Subcutaneous abdominal adipose tissue (tissue), 5 donors: Measurements from ENCODE around the gene ASB18.

Experiments
- H3K27ac ChIP-seq: one replicate; pipeline ENCODE4 v1.7.0; 2013; ENCODE audit warnings: low read depth, mild to moderate bottlenecking, inconsistent platforms, low read length, moderate library complexity
- H3K27me3 ChIP-seq, 5 donors: one replicate each; pipeline ENCODE4 v1.7.0; 2013; ENCODE audit warnings: low read length in 5 of 5, inconsistent platforms in 1 of 5; ENCODE audit not compliant: control insufficient read depth in 5 of 5, insufficient read depth in 4 of 5
- H3K36me3 ChIP-seq, 5 donors: one replicate each; pipeline ENCODE4 v1.7.0; 2013; ENCODE audit warnings: low read length in 5 of 5; ENCODE audit not compliant: control insufficient read depth in 5 of 5, insufficient read depth in 5 of 5
- H3K4me1 ChIP-seq, 5 donors: one replicate each; pipeline ENCODE4 v1.7.0; 2013; ENCODE audit warnings: low read length in 5 of 5, mild to moderate bottlenecking in 3 of 5, moderate library complexity in 1 of 5; ENCODE audit not compliant: control insufficient read depth in 5 of 5, insufficient read depth in 5 of 5
- H3K4me3 ChIP-seq, 5 donors: one replicate each; pipeline ENCODE4 v1.7.0; 2013; ENCODE audit warnings: low read length in 5 of 5, low read depth in 1 of 5
- H3K9ac ChIP-seq, 5 donors: one replicate each; pipeline ENCODE4 v1.7.0; 2013; ENCODE audit warnings: low read length in 5 of 5, mild to moderate bottlenecking in 4 of 5, moderate library complexity in 3 of 5
- H3K9me3 ChIP-seq, 5 donors: one replicate each; pipeline ENCODE4 v1.7.0; 2013; ENCODE audit warnings: low read length in 5 of 5; ENCODE audit not compliant: control insufficient read depth in 5 of 5
- donor health status: healthy.
- donor health status: healthy.
- donor health status: healthy.
- donor health status: healthy.
- donor health status: healthy.

Gene ASB18

DNA sequence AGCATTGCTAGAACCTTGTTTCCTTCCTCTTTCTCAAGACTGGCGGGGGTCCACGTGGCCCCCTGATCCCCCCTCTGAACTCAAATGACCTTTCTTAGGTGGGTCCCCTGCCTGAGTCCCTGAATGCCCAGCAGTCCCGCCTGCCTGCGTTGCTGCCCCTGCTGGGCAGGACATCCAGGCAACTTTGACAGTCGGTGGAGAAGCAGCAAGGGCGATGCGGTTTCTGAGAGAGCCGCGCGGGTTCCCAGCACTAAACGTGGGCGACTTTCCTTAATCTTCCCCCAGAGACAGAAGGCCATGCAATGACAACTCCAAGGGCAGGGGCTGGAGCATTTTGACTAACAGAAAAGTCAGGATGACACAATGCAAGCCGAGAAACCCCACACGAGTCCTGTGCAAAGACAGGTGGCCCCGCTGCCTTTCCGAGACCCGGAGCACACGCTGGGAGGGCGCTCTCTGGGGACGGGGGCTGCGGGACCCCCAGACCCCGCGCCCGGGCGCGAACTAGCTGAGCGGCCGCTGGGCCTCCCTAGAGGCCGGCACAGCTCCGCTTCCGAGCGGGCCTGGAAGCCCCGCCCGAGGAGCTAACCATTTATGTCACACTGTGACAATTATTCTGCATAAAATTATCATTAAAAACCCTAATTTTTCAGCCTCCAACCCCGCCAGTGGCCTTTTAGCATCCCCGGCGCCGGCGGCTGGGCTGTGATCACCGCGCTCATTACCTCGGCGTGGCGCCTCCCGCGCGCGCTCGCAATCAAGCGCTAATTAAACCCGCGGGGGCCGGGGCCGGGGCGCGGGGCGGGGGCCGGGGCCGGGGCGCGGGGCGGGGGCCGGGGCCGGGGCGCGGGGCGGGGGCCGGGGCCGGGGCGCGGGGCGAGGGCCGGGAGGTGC is 27.4 kb downstream of the ASB18 start:
- no peaks in the 10 kb centered on the region for H3K36me3 ChIP-seq
- H3K9me3 ChIP-seq, result peaks cover 0 to 14% (median 6%) of the 10 kb centered on the region in 5 donors
- no peak overlapping the region for H3K9ac ChIP-seq
- no peak overlapping the region for H3K4me3 ChIP-seq
- H3K4me1 ChIP-seq, result peaks cover 0 to 9% (median 7%) of the 10 kb centered on the region in 5 donors
- no peak overlapping the region for H3K27ac ChIP-seq
- peaks cover 24 to 57% (median 56%) of the 10 kb centered on the region in 5 donors for H3K27me3 ChIP-seq

DNA sequence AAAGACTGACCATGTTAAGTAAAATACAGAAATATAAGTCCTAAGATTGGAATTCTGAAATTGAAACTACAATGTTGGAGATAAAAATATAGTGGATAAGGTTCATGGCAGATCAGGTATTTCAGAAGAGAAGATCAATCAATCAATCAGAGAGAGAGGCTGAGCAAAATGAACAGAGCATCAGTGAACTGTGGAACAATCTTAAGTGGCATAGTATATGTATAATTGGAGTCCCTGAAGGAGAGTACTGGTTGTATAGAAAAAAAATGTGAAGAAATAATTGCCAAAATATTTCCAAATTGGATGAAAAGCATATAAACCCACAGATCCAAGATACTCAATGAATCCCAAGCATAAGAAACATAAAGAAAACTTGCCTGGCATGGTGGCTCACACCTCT is 35.0 kb downstream of the ASB18 start:
- H3K36me3 ChIP-seq, result no peaks in the 10 kb centered on the region
- no peak overlapping the region for H3K9ac ChIP-seq
- H3K27ac ChIP-seq, result no peak overlapping the region
- no peaks in the 10 kb centered on the region for H3K4me1 ChIP-seq
- peaks cover 0 to 4% (median 3%) of the 10 kb centered on the region in 5 donors for H3K27me3 ChIP-seq
- H3K4me3 ChIP-seq, result no peak overlapping the region
- peaks cover 21 to 55% (median 32%) of the 10 kb centered on the region in 5 donors for H3K9me3 ChIP-seq

DNA sequence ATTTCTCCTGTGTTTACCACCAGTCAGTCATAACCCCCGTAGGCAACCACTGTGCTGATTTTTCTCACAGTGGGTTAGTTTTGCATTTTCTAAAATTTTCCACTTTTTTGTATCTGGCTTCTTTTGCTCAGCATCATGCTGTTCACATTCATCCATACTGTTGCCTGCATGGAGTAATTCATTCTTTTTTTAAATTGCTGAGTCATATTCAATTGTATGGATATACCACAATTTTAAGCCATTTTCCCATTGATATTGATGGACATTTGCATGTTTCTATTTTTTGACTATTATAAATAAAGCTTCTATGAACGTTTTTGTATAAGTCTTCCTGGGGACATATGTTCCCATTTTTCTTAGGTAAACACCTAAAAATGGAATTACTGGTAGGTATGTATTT is 40.5 kb downstream of the ASB18 start:
- Histone ChIP-seq H3K27me3 (peaks cover 0 to 4% (median 0%) of the 10 kb centered on the region in 5 donors), H3K9ac (no peak overlapping the region), H3K4me1 (no peaks in the 10 kb centered on the region), H3K27ac (no peak overlapping the region), H3K36me3 (no peaks in the 10 kb centered on the region), H3K4me3 (no peak overlapping the region), H3K9me3 (peaks cover 4 to 29% (median 25%) of the 10 kb centered on the region in 5 donors)

GRCh38 chr2:236221798-236222197 is 42.4 kb downstream of the ASB18 start:
- peaks cover 0 to 5% (median under 1%) of the 10 kb centered on the region in 5 donors for H3K27me3 ChIP-seq
- no peak overlapping the region for H3K9ac ChIP-seq
- peaks cover 0 to 21% (median 14%) of the 10 kb centered on the region in 5 donors for H3K9me3 ChIP-seq
- H3K4me1 ChIP-seq, result no peaks in the 10 kb centered on the region
- no peaks in the 10 kb centered on the region for H3K36me3 ChIP-seq
- no peak overlapping the region for H3K27ac ChIP-seq
- no peak overlapping the region for H3K4me3 ChIP-seq

GRCh38 chr2:236219411-236219810 is 44.8 kb downstream of the ASB18 start:
- H3K27me3 ChIP-seq, result peaks cover 3 to 23% (median 17%) of the 10 kb centered on the region in 5 donors
- H3K9ac ChIP-seq, result no peak overlapping the region
- H3K9me3 ChIP-seq, result peaks cover 0 to 16% (median 10%) of the 10 kb centered on the region in 5 donors
- H3K4me1 ChIP-seq, result no peaks in the 10 kb centered on the region
- no peaks in the 10 kb centered on the region for H3K36me3 ChIP-seq
- H3K27ac ChIP-seq, result no peak overlapping the region
- no peak overlapping the region for H3K4me3 ChIP-seq

GRCh38 chr2:236217926-236218325 is 46.3 kb downstream of the ASB18 start:
- Histone ChIP-seq H3K4me1 (no peaks in the 10 kb centered on the region), H3K9ac (no peak overlapping the region), H3K27me3 (peaks cover 7 to 30% (median 26%) of the 10 kb centered on the region in 5 donors), H3K4me3 (no peak overlapping the region), H3K9me3 (peaks cover 0 to 3% (median 0%) of the 10 kb centered on the region in 5 donors), H3K36me3 (no peaks in the 10 kb centered on the region), H3K27ac (no peak overlapping the region)

DNA sequence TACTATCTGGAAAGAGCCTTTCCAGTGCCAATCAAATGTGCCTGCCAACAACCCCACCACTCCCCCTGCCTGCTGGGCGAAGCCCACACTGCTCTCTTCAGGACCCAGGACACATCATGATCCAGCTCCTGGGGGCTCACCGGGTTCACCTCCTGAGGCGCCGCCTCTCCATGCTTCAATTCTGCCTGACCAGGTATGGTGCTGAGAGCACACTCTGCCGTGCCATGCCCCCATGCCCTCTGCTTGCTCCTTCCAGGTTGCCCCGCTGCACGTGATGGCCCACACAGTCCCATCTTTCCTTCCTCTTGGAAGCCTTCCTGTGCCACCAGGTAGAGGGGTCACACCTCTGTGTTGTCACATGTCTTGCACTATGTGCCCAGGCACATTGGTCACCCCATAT is 47.5 kb downstream of the ASB18 start:
- Histone ChIP-seq H3K9ac (no peak overlapping the region), H3K9me3 (no peaks in the 10 kb centered on the region), H3K4me1 (no peaks in the 10 kb centered on the region), H3K27ac (no peak overlapping the region), H3K4me3 (no peak overlapping the region), H3K36me3 (no peaks in the 10 kb centered on the region), H3K27me3 (peaks cover 7 to 32% (median 23%) of the 10 kb centered on the region in 5 donors)

- no peak overlapping the region for H3K27ac ChIP-seq
- no peaks in the 10 kb centered on the region for H3K9me3 ChIP-seq
- H3K9ac ChIP-seq, result no peak overlapping the region
- H3K27me3 ChIP-seq, result peaks cover 13 to 39% (median 27%) of the 10 kb centered on the region in 5 donors
- H3K4me1 ChIP-seq, result no peaks in the 10 kb centered on the region
- no peaks in the 10 kb centered on the region for H3K36me3 ChIP-seq
- no peak overlapping the region for H3K4me3 ChIP-seq
Observed at GRCh38 chr2:236215761-236216333, 48.4 kb downstream of the ASB18 start.

DNA sequence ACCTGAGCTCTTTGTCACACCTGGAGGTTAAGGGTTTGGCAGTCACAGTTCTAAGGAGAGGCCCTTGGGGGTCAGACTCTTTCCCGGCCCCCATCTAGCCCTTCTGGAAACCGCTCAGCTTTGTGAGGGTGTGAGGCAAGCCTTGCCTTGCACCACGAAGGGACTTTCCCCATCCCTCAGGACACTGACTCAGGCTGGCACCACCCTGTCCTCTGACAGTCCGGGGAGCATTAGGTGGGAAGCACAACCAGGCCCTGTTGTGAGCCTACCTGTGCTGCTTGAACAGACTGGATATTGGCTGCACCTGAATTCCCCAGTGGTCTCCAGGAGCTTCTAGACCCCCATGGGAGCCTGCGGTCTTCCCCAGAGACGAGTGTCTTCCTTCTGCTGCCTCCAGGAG is 49.0 kb downstream of the ASB18 start:
- H3K27me3 ChIP-seq, result peaks cover 13 to 41% (median 29%) of the 10 kb centered on the region in 5 donors
- no peak overlapping the region for H3K4me3 ChIP-seq
- H3K27ac ChIP-seq, result no peak overlapping the region
- no peak overlapping the region for H3K9ac ChIP-seq
- H3K4me1 ChIP-seq, result no peaks in the 10 kb centered on the region
- H3K36me3 ChIP-seq, result no peaks in the 10 kb centered on the region
- H3K9me3 ChIP-seq, result no peaks in the 10 kb centered on the region

DNA sequence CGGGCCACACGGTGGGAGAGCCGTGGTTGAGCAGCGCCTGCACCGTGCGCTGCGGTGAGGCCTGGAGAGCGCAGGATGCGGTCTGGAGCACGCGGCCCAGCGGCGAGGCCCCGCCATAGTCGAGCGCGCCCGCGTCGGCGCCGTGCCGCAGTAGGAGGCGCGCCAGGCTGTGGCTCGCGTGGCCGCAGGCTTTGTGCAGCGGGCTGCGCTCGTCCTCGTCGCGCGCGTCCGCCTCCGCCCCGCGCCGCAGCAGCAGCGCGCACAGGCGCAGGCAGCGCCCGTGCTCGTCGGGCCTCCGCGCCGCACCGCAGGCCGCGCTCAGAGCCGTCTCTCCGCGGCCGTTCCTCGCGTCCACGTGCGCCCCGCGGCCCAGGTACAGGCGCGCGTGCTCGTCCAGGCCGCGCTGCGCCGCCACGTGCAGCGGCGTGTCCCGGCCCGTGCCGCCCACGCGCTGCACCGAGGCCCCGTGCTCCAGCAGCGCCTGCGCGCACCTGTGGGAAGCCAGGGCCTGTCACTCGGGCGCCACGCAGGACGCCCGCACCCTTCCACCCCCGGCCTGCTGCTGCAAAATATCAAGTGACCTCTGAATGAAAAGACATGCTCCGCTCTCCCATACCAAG is 49.7 kb downstream of the ASB18 start:
- Histone ChIP-seq H3K4me1 (no peaks in the 10 kb centered on the region), H3K9ac (no peak overlapping the region), H3K27ac (no peak overlapping the region), H3K4me3 (no peak overlapping the region), H3K9me3 (no peaks in the 10 kb centered on the region), H3K36me3 (no peaks in the 10 kb centered on the region), H3K27me3 (peaks cover 13 to 45% (median 29%) of the 10 kb centered on the region in 5 donors)
